ENCODE measurements around the gene SSX7. TPM values are rescaled to one million over a fixed set of nuclear protein-coding genes. Genes with fewer than 3 reads are reported as not detected.
"Not testable (repeated sequence)": the region's sequence is repeated elsewhere in the genome, so short reads cannot be mapped to it uniquely, and the experiment has no call there.

SSX7 gene
- not detected for total RNA-seq

- DNase-seq; H3K9me3 Mint-ChIP-seq; intact Hi-C loops (cut with micrococcal nuclease); H3K4me1 Mint-ChIP-seq (ENCODE audit: low read depth); CTCF ChIA-PET; H3K27me3 Mint-ChIP-seq (ENCODE audit: low read depth); H3K4me3 Mint-ChIP-seq; H3K27ac Mint-ChIP-seq; H3K36me3 Mint-ChIP-seq (ENCODE audit: low read depth): not testable (repeated sequence)
These were observed at the start of gene SSX7 for GRCh38 chrX:52654800-52655199. TSS of gene SSX7 (minus strand) at chrX:52654900. CDS start at chrX:52653472, 1,428 bp downstream.

DNA sequence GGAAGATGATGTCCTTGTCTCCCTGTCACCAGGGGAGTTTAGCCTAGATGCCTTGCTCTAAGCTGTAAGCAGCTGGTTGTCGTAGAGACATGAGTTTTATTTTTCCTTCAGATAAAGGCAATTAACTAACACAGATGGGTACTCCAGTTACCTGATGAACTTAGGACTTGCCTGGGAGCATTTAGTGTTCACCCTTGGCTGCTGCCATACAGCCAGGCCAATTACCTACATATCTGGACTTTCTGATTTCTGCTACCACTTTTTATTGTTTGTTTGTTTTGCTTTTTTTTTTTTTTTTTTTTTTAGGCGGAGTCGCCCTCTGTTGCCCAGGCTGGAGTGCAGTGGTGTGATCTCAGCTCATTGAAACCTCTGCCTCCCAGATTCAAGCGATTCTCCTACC, 37.3 kb upstream of the SSX7 start:
- H3K9me3 Mint-ChIP-seq; DNase-seq; H3K4me3 Mint-ChIP-seq; H3K36me3 Mint-ChIP-seq (ENCODE audit: low read depth); intact Hi-C loops (cut with micrococcal nuclease); CTCF ChIA-PET; H3K27me3 Mint-ChIP-seq (ENCODE audit: low read depth); H3K4me1 Mint-ChIP-seq (ENCODE audit: low read depth); H3K27ac Mint-ChIP-seq: not testable (repeated sequence)

- DNase-seq; intact Hi-C loops (cut with micrococcal nuclease); CTCF ChIA-PET; H3K4me3 Mint-ChIP-seq; H3K27ac Mint-ChIP-seq; H3K9me3 Mint-ChIP-seq; H3K27me3 Mint-ChIP-seq (ENCODE audit: low read depth); H3K4me1 Mint-ChIP-seq (ENCODE audit: low read depth); H3K36me3 Mint-ChIP-seq (ENCODE audit: low read depth): not testable (repeated sequence)
These were observed 7.5 kb upstream of the SSX7 start for GRCh38 chrX:52662218-52662617.

GRCh38 chrX:52655475-52655874, 775 bp upstream of the SSX7 start:
- H3K27me3 Mint-ChIP-seq (ENCODE audit: low read depth); CTCF ChIA-PET; H3K36me3 Mint-ChIP-seq (ENCODE audit: low read depth); H3K4me1 Mint-ChIP-seq (ENCODE audit: low read depth); H3K9me3 Mint-ChIP-seq; DNase-seq; H3K4me3 Mint-ChIP-seq; intact Hi-C loops (cut with micrococcal nuclease); H3K27ac Mint-ChIP-seq: not testable (repeated sequence)

- H3K27ac Mint-ChIP-seq; H3K9me3 Mint-ChIP-seq; H3K4me1 Mint-ChIP-seq (ENCODE audit: low read depth); H3K36me3 Mint-ChIP-seq (ENCODE audit: low read depth); CTCF ChIA-PET; intact Hi-C loops (cut with micrococcal nuclease); H3K4me3 Mint-ChIP-seq; H3K27me3 Mint-ChIP-seq (ENCODE audit: low read depth); DNase-seq: not testable (repeated sequence)
These were observed 4.0 kb downstream of the SSX7 start for GRCh38 chrX:52650676-52651075.

DNA sequence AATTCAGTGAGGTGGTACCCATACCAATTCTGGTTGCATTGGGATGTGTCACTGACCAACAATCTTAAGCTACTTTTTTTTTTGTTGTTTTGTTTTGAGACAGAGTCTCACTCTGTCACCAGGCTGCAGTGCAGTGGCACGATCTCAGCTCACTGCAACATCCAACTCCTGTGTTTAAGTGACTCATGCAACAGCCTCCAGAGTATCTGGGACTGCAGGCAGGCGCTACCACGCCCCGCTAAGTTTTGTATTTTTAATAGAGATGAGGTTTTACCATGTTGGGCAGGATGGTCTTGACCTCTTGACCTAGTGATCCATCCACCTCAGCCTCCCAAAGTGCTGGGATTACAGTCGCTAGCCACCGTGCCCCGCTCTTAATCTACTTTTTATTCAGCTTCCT, 5.7 kb downstream of the SSX7 start:
- H3K9me3 Mint-ChIP-seq; H3K4me1 Mint-ChIP-seq (ENCODE audit: low read depth); DNase-seq; H3K36me3 Mint-ChIP-seq (ENCODE audit: low read depth); H3K27ac Mint-ChIP-seq; H3K4me3 Mint-ChIP-seq; H3K27me3 Mint-ChIP-seq (ENCODE audit: low read depth); CTCF ChIA-PET; intact Hi-C loops (cut with micrococcal nuclease): not testable (repeated sequence)

- intact Hi-C loops (cut with micrococcal nuclease); DNase-seq: not testable (repeated sequence)
These were observed 26.2 kb downstream of the SSX7 start for GRCh38 chrX:52628483-52628882.

DNA sequence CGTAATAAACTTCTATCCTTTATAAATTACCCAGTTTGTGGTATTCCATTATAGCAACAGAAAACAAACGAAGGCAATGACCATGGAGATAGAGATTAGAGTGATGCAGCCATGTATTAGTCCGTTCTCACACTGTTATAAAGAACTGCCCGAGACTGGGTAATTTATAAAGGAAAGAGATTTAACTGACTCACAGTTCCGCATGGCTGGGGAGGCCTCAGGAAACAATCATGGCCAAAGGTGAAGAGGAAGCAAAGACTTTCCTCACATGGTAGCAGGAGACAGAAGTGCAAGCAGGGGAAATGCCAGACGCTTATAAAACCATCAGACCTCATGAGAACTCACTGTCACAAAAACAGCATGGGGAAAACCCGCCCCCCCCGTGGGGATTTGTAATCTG, 34.0 kb downstream of the SSX7 start:
- H3K4me3 Mint-ChIP-seq; H3K4me1 Mint-ChIP-seq (ENCODE audit: low read depth); H3K27me3 Mint-ChIP-seq (ENCODE audit: low read depth); H3K36me3 Mint-ChIP-seq (ENCODE audit: low read depth); intact Hi-C loops (cut with micrococcal nuclease); DNase-seq; CTCF ChIA-PET; H3K27ac Mint-ChIP-seq; H3K9me3 Mint-ChIP-seq: not testable (repeated sequence)

More at GRCh38 chrX:52628483-52628882, 26.2 kb downstream of the SSX7 start:
- H3K4me3 Mint-ChIP-seq; H3K4me1 Mint-ChIP-seq (ENCODE audit: low read depth); H3K36me3 Mint-ChIP-seq (ENCODE audit: low read depth); H3K27me3 Mint-ChIP-seq (ENCODE audit: low read depth); H3K27ac Mint-ChIP-seq; H3K9me3 Mint-ChIP-seq; CTCF ChIA-PET: not testable (repeated sequence)

GRCh38 chrX:52608961-52609360, 45.7 kb downstream of the SSX7 start:
- CTCF ChIA-PET = no interaction called here
- intact Hi-C loops (cut with micrococcal nuclease) = no loop called here
- no peaks in the 10 kb centered on the region for H3K9me3 Mint-ChIP-seq
- no peaks in the 10 kb centered on the region for H3K4me1 Mint-ChIP-seq (ENCODE audit: low read depth)
- H3K27me3 Mint-ChIP-seq (ENCODE audit: low read depth) = no peaks in the 10 kb centered on the region
- no peak overlapping the region for H3K4me3 Mint-ChIP-seq
- no peak overlapping the region for H3K27ac Mint-ChIP-seq
- no peaks in the 10 kb centered on the region for H3K36me3 Mint-ChIP-seq (ENCODE audit: low read depth)
- DNase-seq = no peak

- H3K27ac Mint-ChIP-seq; H3K36me3 Mint-ChIP-seq (ENCODE audit: low read depth); H3K4me1 Mint-ChIP-seq (ENCODE audit: low read depth); DNase-seq; H3K27me3 Mint-ChIP-seq (ENCODE audit: low read depth); H3K4me3 Mint-ChIP-seq; intact Hi-C loops (cut with micrococcal nuclease); CTCF ChIA-PET; H3K9me3 Mint-ChIP-seq: not testable (repeated sequence)
These were observed 51.5 kb downstream of the SSX7 start for GRCh38 chrX:52603151-52603550.

- H3K27me3 Mint-ChIP-seq (ENCODE audit: low read depth) = peaks cover 1% of the 10 kb centered on the region
- intact Hi-C loops (cut with micrococcal nuclease) = no loop called here
- H3K4me3 Mint-ChIP-seq = no peak overlapping the region
- H3K4me1 Mint-ChIP-seq (ENCODE audit: low read depth) = no peaks in the 10 kb centered on the region
- DNase-seq = no peak
- H3K27ac Mint-ChIP-seq = no peak overlapping the region
- H3K36me3 Mint-ChIP-seq (ENCODE audit: low read depth) = no peaks in the 10 kb centered on the region
- no peaks in the 10 kb centered on the region for H3K9me3 Mint-ChIP-seq
- CTCF ChIA-PET = no interaction called here
These were observed 55.8 kb downstream of the SSX7 start for GRCh38 chrX:52598886-52599285.

DNA sequence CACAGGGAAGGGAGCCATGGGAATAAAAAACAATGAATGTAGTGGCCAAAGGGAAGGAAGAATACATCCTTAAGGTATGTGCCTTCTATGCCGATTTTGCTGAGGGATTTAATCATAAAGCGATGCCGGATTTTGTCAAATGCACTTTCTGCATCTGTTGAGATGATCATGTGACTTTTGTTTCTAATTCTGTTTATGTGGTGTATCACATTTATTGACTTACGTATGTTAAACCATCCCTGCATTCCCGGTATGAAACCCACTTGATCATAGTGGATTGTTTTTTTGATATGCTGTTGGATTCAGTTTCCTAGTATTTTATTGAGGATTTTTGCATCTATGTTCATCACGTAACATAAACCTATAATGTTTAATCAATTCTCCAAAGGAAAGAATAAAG, 60.0 kb downstream of the SSX7 start:
- no peak for DNase-seq
- no peaks in the 10 kb centered on the region for H3K9me3 Mint-ChIP-seq
- no peaks in the 10 kb centered on the region for H3K4me1 Mint-ChIP-seq (ENCODE audit: low read depth)
- CTCF ChIA-PET = no interaction called here
- no peak overlapping the region for H3K4me3 Mint-ChIP-seq
- H3K36me3 Mint-ChIP-seq (ENCODE audit: low read depth) = no peaks in the 10 kb centered on the region
- no peak overlapping the region for H3K27ac Mint-ChIP-seq
- intact Hi-C loops (cut with micrococcal nuclease) = no loop called here
- no peaks in the 10 kb centered on the region for H3K27me3 Mint-ChIP-seq (ENCODE audit: low read depth)

Measured in activated naive CD4-positive, alpha-beta T cell treated with anti-CD3 and anti-CD28 coated beads for 36 hours (primary cell).